IMR-90 (cell line): ENCODE results near the gene SLC9A9.

ENCODE experiments used
- MAZ ChIP-seq: IDR thresholded peaks from 2 replicates; pipeline ENCODE4 v1.6.1; 2012; ENCODE audit warnings: low read depth, mild to moderate bottlenecking, low read length, improper control_type of control experiment, moderate library complexity, borderline replicate concordance
- POLR2A ChIP-seq: IDR thresholded peaks from 2 replicates; pipeline ENCODE4 v1.6.1; 2012; ENCODE audit warnings: mild to moderate bottlenecking, low read depth, low read length
- RFX5 ChIP-seq: IDR thresholded peaks from 2 replicates; pipeline ENCODE4 v1.8.0; 2012; ENCODE audit warnings: low read depth, mild to moderate bottlenecking, low read length, moderate library complexity
- TF ChIP-seq, protein P1 (sequence below): conservative IDR thresholded peaks from 2 replicates; pipeline ENCODE4 v1.5.1; 2012; ENCODE audit warnings: mild to moderate bottlenecking, low read depth, low read length, improper control_type of control experiment

DNA sequence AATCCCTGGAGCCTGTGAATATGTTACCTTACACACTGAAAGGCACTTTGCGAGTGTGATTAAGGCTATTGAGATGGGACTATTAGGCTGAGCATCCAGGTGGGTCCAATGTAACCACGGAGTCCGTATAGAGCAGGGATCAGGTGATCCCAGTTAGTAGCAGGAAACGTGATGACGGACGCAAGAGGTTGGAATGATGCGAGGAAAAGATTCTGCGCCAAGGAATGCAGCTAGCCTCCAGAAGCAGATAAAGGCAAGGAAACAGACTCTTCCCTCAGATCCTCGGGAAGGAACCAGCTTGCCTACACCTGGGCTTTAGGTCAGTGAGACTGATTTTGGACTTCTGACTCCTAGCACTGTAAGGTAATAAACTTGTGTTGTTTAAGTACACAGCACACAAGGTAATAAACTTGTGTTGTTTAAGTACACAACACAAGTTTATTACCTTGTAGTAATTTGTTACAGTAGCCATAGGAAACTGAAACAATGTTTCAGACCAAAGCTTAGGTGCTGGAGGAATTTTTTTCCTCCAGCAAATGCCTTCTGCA is 603.7 kb downstream of the SLC9A9 start:
- TF ChIP-seq, protein P1, sequence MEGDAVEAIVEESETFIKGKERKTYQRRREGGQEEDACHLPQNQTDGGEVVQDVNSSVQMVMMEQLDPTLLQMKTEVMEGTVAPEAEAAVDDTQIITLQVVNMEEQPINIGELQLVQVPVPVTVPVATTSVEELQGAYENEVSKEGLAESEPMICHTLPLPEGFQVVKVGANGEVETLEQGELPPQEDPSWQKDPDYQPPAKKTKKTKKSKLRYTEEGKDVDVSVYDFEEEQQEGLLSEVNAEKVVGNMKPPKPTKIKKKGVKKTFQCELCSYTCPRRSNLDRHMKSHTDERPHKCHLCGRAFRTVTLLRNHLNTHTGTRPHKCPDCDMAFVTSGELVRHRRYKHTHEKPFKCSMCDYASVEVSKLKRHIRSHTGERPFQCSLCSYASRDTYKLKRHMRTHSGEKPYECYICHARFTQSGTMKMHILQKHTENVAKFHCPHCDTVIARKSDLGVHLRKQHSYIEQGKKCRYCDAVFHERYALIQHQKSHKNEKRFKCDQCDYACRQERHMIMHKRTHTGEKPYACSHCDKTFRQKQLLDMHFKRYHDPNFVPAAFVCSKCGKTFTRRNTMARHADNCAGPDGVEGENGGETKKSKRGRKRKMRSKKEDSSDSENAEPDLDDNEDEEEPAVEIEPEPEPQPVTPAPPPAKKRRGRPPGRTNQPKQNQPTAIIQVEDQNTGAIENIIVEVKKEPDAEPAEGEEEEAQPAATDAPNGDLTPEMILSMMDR, result no peak
- TF ChIP-seq RFX5 (no peak), POLR2A (no peak), MAZ (no peak)
